AG04449 (cell line): Measurements from ENCODE around the gene ACE.
A peak's percentile ranks its signal among the peaks of the same experiment; 100 is the strongest.

Experiments used
- CTCF ChIA-PET: fragments of 350-600 bp; formaldehyde crosslinking; extraction: SDS; loops from one replicate; lab custom pipeline; 2021; ENCODE audit warnings: antibody characterized with exemption; lab: Yijun Ruan, JAX
- POLR2A ChIA-PET: fragments of 400-600, 350-600 bp; formaldehyde crosslinking; extraction: SDS; loops from one replicate; lab custom pipeline; 2020; ENCODE audit warnings: antibody characterized with exemption, inconsistent platforms; lab: Yijun Ruan, JAX
- DNase-seq: peaks from one replicate; pipeline ENCODE4 v3.0.0-alpha.2; 2010; ENCODE audit warnings: low read depth, low spot score
- H3K4me3 ChIP-seq: 2 replicates; pipeline ENCODE4 v1.5.1; 2011; ENCODE audit warnings: low read depth, mild to moderate bottlenecking, control low read depth, low read length
- TF ChIP-seq, protein P1 (sequence below): IDR thresholded peaks from one replicate; pipeline ENCODE4 v1.5.1; 2011; ENCODE audit warnings: mild to moderate bottlenecking, moderate library complexity, low read length, control low read depth, inconsistent platforms; ENCODE audit not compliant: insufficient read depth; ENCODE audit errors: missing control alignments

The ACE gene

DNA sequence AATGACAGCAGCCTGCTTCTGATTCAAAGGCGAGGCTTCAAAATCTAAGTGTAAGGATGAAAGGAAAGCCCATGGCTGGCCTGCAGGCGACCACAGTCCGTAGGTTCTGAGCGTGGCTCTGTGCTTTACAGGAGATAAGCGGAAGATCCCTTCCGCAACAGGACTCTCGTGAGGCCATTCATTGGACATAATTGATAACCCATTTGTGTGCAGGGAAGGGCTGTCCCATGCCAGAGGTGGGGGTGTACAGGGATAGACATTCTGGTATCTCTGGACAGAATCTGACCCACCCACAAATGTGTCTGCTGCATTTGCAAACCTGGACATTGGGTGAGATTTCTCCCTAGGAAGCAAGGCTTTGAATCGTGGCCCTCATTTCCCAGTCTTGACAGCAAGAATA is 34.8 kb upstream of the ACE start:
- no peak overlapping the region for H3K4me3 ChIP-seq
- ChIA-PET CTCF (no interaction called here), POLR2A (no interaction called here)
- TF ChIP-seq, protein P1, sequence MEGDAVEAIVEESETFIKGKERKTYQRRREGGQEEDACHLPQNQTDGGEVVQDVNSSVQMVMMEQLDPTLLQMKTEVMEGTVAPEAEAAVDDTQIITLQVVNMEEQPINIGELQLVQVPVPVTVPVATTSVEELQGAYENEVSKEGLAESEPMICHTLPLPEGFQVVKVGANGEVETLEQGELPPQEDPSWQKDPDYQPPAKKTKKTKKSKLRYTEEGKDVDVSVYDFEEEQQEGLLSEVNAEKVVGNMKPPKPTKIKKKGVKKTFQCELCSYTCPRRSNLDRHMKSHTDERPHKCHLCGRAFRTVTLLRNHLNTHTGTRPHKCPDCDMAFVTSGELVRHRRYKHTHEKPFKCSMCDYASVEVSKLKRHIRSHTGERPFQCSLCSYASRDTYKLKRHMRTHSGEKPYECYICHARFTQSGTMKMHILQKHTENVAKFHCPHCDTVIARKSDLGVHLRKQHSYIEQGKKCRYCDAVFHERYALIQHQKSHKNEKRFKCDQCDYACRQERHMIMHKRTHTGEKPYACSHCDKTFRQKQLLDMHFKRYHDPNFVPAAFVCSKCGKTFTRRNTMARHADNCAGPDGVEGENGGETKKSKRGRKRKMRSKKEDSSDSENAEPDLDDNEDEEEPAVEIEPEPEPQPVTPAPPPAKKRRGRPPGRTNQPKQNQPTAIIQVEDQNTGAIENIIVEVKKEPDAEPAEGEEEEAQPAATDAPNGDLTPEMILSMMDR: no peak
- DNase-seq: no peak

DNA sequence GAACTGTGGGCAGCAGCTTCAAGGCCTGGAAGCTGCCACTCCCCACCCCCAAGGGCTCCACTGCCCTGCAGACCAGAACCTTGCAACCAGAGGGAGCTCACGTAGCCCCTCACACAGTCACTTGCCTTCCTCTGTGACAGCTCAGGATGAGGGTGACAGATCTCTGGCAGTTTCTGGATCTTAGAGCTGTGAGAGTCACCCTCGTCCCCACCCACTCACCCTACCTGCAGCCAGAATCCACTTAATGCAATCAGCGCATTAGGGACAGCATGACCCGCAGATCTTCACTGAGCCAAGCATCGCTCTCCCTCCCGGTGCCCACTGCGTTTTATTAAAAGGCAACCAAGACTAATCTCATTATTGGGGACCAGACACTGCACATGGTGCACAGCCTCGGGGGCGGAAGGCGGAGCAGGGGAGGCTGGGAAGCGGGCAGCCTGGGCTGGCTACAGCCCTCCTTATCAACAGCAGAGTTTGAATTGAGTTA is 34.3 kb upstream of the ACE start:
- no peak for DNase-seq
- CTCF ChIA-PET: interaction anchor here (3.3 to 4.6 kb wide), 2 partner anchors 11 to 37 kb away, joined by 21 to 28 read pairs; no protein-coding TSS in a partner anchor
- TF ChIP-seq, protein P1: peak; percentile 17
- H3K4me3 ChIP-seq: no peak overlapping the region
- POLR2A ChIA-PET: no interaction called here

DNA sequence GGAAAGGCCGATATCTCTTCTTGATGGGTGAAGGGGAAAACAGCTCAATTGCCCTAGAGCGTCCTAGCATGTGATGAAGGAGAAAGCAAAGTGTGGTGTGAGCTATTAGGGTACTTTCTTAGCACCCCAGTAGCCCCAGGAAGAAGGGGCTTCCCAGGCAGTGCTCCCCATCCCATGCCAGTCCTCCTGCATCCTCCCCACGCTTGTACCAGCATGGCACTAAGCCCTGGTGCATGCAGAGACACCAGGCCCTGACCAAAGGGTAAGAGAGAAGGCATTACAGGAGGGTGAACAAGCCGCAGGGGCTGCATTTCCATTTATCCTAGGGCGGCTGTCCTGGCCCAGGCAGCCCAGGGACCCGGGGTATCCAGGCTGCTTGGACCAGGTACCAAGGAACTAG is 33.8 kb upstream of the ACE start:
- DNase-seq: no peak
- ChIA-PET CTCF (interaction anchor here (0.8 to 4.6 kb wide), 4 partner anchors 8 to 36 kb away, joined by 3 to 30 read pairs (median 24); no protein-coding TSS in a partner anchor), POLR2A (no interaction called here)
- TF ChIP-seq, protein P1: no peak
- H3K4me3 ChIP-seq: no peak overlapping the region

DNA sequence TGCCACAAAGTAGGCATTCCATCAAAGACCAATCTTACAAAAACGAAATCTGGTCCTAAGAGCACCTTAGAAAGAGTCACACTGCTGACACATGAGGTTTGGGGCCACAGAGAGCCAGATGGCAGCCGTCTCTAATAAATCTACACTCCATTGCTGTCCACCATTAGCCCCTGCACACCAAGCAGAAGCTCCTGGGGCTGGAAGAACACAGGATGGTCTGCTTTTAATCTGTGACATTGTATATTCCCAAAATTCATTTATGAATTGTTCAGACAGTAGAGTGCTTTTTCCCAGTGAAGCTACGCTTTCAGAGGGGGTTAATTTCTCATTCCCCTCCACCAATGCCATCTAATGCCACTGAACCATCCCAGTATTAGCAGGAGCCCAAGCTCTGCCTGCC is 32.4 kb upstream of the ACE start:
- TF ChIP-seq, protein P1: no peak
- DNase-seq: no peak
- no peak overlapping the region for H3K4me3 ChIP-seq
- POLR2A ChIA-PET: no interaction called here
- CTCF ChIA-PET: interaction anchor here (0.8 to 4.6 kb wide), 9 partner anchors 9 to 168 kb away, joined by 3 to 30 read pairs (median 9); no protein-coding TSS in a partner anchor

DNA sequence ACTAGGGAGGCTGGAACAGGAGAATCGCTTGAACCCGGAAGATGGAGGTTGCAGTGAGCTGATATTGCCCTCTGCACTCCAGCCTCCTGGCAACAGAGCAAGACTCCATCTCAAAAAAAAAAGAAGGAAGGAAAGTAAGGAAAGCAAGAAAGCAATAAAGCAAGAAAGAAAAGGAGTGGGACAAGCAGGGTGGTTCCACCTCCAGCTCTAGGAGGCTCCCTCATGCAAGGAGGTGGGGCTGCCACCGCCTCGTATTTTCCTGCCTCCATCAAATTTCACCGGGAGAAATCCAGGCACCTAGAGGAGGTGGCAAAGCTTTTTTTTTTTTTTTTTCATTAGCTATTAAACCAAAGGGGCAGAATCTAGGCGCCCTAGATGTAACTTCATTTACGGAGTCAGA is 31.8 kb upstream of the ACE start:
- TF ChIP-seq, protein P1: no peak
- no peak overlapping the region for H3K4me3 ChIP-seq
- CTCF ChIA-PET: interaction anchor here (0.8 to 4.6 kb wide), 10 partner anchors 9 to 167 kb away, joined by 3 to 30 read pairs (median 6); no protein-coding TSS in a partner anchor
- DNase-seq: no peak
- POLR2A ChIA-PET: no interaction called here

DNA sequence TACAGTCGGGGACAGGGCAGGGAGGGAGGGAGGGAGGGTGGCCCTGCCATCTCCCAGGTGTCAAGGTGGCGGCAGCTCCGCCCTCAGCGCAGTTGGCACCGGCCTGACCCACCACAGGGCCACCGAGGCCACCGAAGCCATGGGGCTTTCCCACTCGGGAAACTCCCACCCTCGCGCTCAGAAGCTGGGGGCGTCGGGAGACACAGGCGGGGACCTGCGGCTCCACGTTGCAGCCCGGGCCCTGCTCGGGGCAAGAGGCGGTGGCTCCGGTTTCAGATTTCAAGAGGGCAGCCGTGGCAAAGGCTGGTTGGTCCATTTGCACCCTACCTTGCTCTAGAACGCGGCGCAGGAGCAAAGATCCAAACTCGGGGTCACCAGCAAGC is 31.3 kb upstream of the ACE start:
- POLR2A ChIA-PET: no interaction called here
- CTCF ChIA-PET: interaction anchor here (0.9 to 4.6 kb wide), 7 partner anchors 8 to 166 kb away, joined by 3 to 30 read pairs (median 10); no protein-coding TSS in a partner anchor
- DNase-seq: no peak
- H3K4me3 ChIP-seq: peak overlapping the region; percentile 50
- TF ChIP-seq, protein P1: no peak
